ENCODE measurements around the gene CAMTA1.
A peak's percentile ranks its signal among the peaks of the same experiment; 100 is the strongest.

The CAMTA1 gene

GRCh38 chr1:7531562-7532340 lies 746.5 kb downstream of the CAMTA1 start:
- no peak for DNase-seq

GRCh38 chr1:7533006-7533405 lies 747.8 kb downstream of the CAMTA1 start:
- no peak for DNase-seq

- no peak for DNase-seq
These were observed 749.0 kb downstream of the CAMTA1 start for GRCh38 chr1:7534061-7534825.

- no peak for DNase-seq
These were observed 749.8 kb downstream of the CAMTA1 start for GRCh38 chr1:7535016-7535415.

GRCh38 chr1:7535934-7536878 lies 751.0 kb downstream of the CAMTA1 start:
- DNase-seq, result peak in 1 of 2 experiments; percentile 56

- DNase-seq, result peak in 1 of 2 experiments; percentile 24
These were observed 751.8 kb downstream of the CAMTA1 start for GRCh38 chr1:7536891-7537591.

- DNase-seq, result peak in 1 of 2 experiments; percentile 29
These were observed 752.8 kb downstream of the CAMTA1 start for GRCh38 chr1:7538033-7538432.

GRCh38 chr1:7538849-7539768 lies 753.9 kb downstream of the CAMTA1 start:
- DNase-seq, result peak in 1 of 2 experiments; percentile 38

GRCh38 chr1:7539769-7540175 lies 754.5 kb downstream of the CAMTA1 start:
- peak; percentile 14 to 73 for DNase-seq

GRCh38 chr1:7540816-7541215 lies 755.6 kb downstream of the CAMTA1 start:
- DNase-seq, result no peak

GRCh38 chr1:7541629-7542028 lies 756.4 kb downstream of the CAMTA1 start:
- no peak for DNase-seq

GRCh38 chr1:7543718-7544090 lies 758.5 kb downstream of the CAMTA1 start:
- no peak for DNase-seq

GRCh38 chr1:7549277-7550161 lies 764.3 kb downstream of the CAMTA1 start:
- DNase-seq, result no peak

GRCh38 chr1:7550261-7550865 lies 765.1 kb downstream of the CAMTA1 start:
- DNase-seq, result no peak

GRCh38 chr1:7550981-7551380 lies 765.7 kb downstream of the CAMTA1 start:
- DNase-seq, result no peak

GRCh38 chr1:7551442-7551841 lies 766.2 kb downstream of the CAMTA1 start:
- DNase-seq, result no peak

- no peak for DNase-seq
These were observed 767.1 kb downstream of the CAMTA1 start for GRCh38 chr1:7552402-7552801.

GRCh38 chr1:7553042-7553690 lies 767.9 kb downstream of the CAMTA1 start:
- DNase-seq, result no peak
